ENCODE data around the gene ST8SIA6. TPM values are rescaled to one million over a fixed set of nuclear protein-coding genes. Genes with fewer than 3 reads are reported as not detected.

The ST8SIA6 gene
- total RNA-seq, 2 experiments from 2014 or later, result 0.19 to 0.34 TPM

GRCh38 chr10:17307123-17307522, 147.3 kb downstream of the ST8SIA6 start:
- Mint-ChIP-seq H3K9me3 (no peaks in the 10 kb centered on the region), H3K27me3 (peaks cover 43% of the 10 kb centered on the region), H3K36me3 (ENCODE audit: low read depth) (no peaks in the 10 kb centered on the region), H3K4me1 (ENCODE audit: low read depth) (no peaks in the 10 kb centered on the region), H3K4me3 (no peak overlapping the region), H3K27ac (no peak overlapping the region)
- DNase-seq (no peak), ATAC-seq (ENCODE audit: poor library complexity) (no peak)
- no peaks in the 10 kb centered on the region for H3K36me3 ChIP-seq (ENCODE audit: insufficient read depth, low read length)
- CTCF ChIA-PET, result no interaction called here
- intact Hi-C loops (cut with DNase I, micrococcal nuclease), result no loop called here
- H3K27me3 ChIP-seq (ENCODE audit: control insufficient read depth in 1 of 2, insufficient read depth in 2 of 2, low read length in 2 of 2), result peaks cover 4 to 8% of the 10 kb centered on the region in 2 experiments
- no peaks in the 10 kb centered on the region for H3K4me1 ChIP-seq (ENCODE audit: insufficient read depth, low read length)
- POLR2A ChIA-PET, result no interaction called here
- TF ChIP-seq, protein P1, sequence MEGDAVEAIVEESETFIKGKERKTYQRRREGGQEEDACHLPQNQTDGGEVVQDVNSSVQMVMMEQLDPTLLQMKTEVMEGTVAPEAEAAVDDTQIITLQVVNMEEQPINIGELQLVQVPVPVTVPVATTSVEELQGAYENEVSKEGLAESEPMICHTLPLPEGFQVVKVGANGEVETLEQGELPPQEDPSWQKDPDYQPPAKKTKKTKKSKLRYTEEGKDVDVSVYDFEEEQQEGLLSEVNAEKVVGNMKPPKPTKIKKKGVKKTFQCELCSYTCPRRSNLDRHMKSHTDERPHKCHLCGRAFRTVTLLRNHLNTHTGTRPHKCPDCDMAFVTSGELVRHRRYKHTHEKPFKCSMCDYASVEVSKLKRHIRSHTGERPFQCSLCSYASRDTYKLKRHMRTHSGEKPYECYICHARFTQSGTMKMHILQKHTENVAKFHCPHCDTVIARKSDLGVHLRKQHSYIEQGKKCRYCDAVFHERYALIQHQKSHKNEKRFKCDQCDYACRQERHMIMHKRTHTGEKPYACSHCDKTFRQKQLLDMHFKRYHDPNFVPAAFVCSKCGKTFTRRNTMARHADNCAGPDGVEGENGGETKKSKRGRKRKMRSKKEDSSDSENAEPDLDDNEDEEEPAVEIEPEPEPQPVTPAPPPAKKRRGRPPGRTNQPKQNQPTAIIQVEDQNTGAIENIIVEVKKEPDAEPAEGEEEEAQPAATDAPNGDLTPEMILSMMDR (IDR thresholded peaks at IDR 0.05), result no peak
- no peak overlapping the region for H3K27ac ChIP-seq (ENCODE audit: low read depth in 1 of 2, low read length in 2 of 2)
- no peak overlapping the region for H3K4me3 ChIP-seq (ENCODE audit: low read length)
- no peaks in the 10 kb centered on the region for H3K9me3 ChIP-seq (ENCODE audit: control insufficient read depth in 1 of 2, insufficient read depth in 1 of 2, low read length in 2 of 2)

GRCh38 chr10:17292375-17292774, 162.0 kb downstream of the ST8SIA6 start:
- no peak overlapping the region for H3K27ac Mint-ChIP-seq
- H3K36me3 Mint-ChIP-seq (ENCODE audit: low read depth), result no peaks in the 10 kb centered on the region
- peaks cover 24% of the 10 kb centered on the region for H3K27me3 Mint-ChIP-seq
- intact Hi-C loops (cut with DNase I, micrococcal nuclease), result loop anchor here (10.0 kb wide), 1 partner anchor 312 kb away; no protein-coding TSS in a partner anchor
- TF ChIP-seq, protein P1 (IDR thresholded peaks at IDR 0.05), result no peak
- H3K4me3 ChIP-seq (ENCODE audit: low read length), result no peak overlapping the region
- H3K4me1 ChIP-seq (ENCODE audit: insufficient read depth, low read length), result no peaks in the 10 kb centered on the region
- CTCF ChIA-PET, result no interaction called here
- H3K9me3 ChIP-seq (ENCODE audit: control insufficient read depth in 1 of 2, insufficient read depth in 1 of 2, low read length in 2 of 2), result no peaks in the 10 kb centered on the region
- POLR2A ChIA-PET, result no interaction called here
- H3K36me3 ChIP-seq (ENCODE audit: insufficient read depth, low read length), result no peaks in the 10 kb centered on the region
- no peaks in the 10 kb centered on the region for H3K9me3 Mint-ChIP-seq
- ATAC-seq (ENCODE audit: poor library complexity) (no peak), DNase-seq (no peak)
- H3K4me3 Mint-ChIP-seq, result no peak overlapping the region
- no peaks in the 10 kb centered on the region for H3K27me3 ChIP-seq (ENCODE audit: control insufficient read depth in 1 of 2, insufficient read depth in 2 of 2, low read length in 2 of 2)
- no peak overlapping the region for H3K27ac ChIP-seq (ENCODE audit: low read depth in 1 of 2, low read length in 2 of 2)
- peaks cover 6% of the 10 kb centered on the region for H3K4me1 Mint-ChIP-seq (ENCODE audit: low read depth)

- Mint-ChIP-seq H3K4me3 (no peak overlapping the region), H3K36me3 (ENCODE audit: low read depth) (no peaks in the 10 kb centered on the region), H3K9me3 (no peaks in the 10 kb centered on the region), H3K27ac (no peak overlapping the region), H3K27me3 (peaks cover 29% of the 10 kb centered on the region), H3K4me1 (ENCODE audit: low read depth) (peaks cover 6% of the 10 kb centered on the region)
- CTCF ChIA-PET, result interaction anchor here (0.7 to 1.2 kb wide), 2 partner anchors 10 to 12 kb away, joined by 3 read pairs; no protein-coding TSS in a partner anchor
- Histone ChIP-seq H3K4me1 (ENCODE audit: insufficient read depth, low read length) (no peaks in the 10 kb centered on the region), H3K9me3 (ENCODE audit: control insufficient read depth in 1 of 2, insufficient read depth in 1 of 2, low read length in 2 of 2) (no peaks in the 10 kb centered on the region), H3K4me3 (ENCODE audit: low read length) (no peak overlapping the region), H3K27ac (ENCODE audit: low read depth in 1 of 2, low read length in 2 of 2) (no peak overlapping the region), H3K36me3 (ENCODE audit: insufficient read depth, low read length) (no peaks in the 10 kb centered on the region), H3K27me3 (ENCODE audit: control insufficient read depth in 1 of 2, insufficient read depth in 2 of 2, low read length in 2 of 2) (no peaks in the 10 kb centered on the region)
- POLR2A ChIA-PET, result interaction anchor here (1.0 kb wide), 1 partner anchor 139 kb away, joined by 4 read pairs; no protein-coding TSS in a partner anchor
- DNase-seq, result peak in 4 of 14 experiments; percentile 8 to 45 (median 35)
- intact Hi-C loops (cut with DNase I, micrococcal nuclease), result loop anchor here (1.0 to 10.0 kb wide), 4 partner anchors 140 to 453 kb away; no protein-coding TSS in a partner anchor
- TF ChIP-seq, protein P1 (IDR thresholded peaks at IDR 0.05), result peak; percentile 34
- ATAC-seq (ENCODE audit: poor library complexity), result peak; percentile 66
Measured at GRCh38 chr10:17290226-17290625, 164.2 kb downstream of the ST8SIA6 start.

All from CD4-positive, alpha-beta T cell (primary cell).